MM.1S (cell line): Measurements from ENCODE around the gene ACAD9.

Experiments
- DNase-seq: peaks from one replicate; pipeline ENCODE4 v3.0.0-alpha.2; 2015
- H2AFZ ChIP-seq: fragments of 300-600 bp; sonication (generic); 2 replicates; pipeline ENCODE4 v1.6.0; 2016; ENCODE audit warnings: antibody characterized with exemption, low read length
- H3F3A ChIP-seq: fragments of 300-600 bp; sonication (generic); 2 replicates; pipeline ENCODE4 v1.6.1; 2016; ENCODE audit warnings: mild to moderate bottlenecking, antibody characterized with exemption, low read length, moderate library complexity, mixed read lengths; ENCODE audit not compliant: insufficient read depth
- H3K27ac ChIP-seq: fragments of 300-600 bp; sonication (generic); 2 replicates; pipeline ENCODE4 v1.5.1; 2016; ENCODE audit warnings: mild to moderate bottlenecking, low read length
- H3K27me3 ChIP-seq: fragments of 300-600 bp; sonication (generic); replicated peaks from 2 replicates; pipeline ENCODE4 v1.6.0; 2016; ENCODE audit warnings: low read length; ENCODE audit not compliant: insufficient read depth
- H3K36me3 ChIP-seq: fragments of 300-600 bp; sonication (generic); replicated peaks from 2 replicates; pipeline ENCODE4 v1.6.1; 2016; ENCODE audit warnings: mild to moderate bottlenecking, low read length, mixed read lengths; ENCODE audit not compliant: insufficient read depth
- H3K4me1 ChIP-seq: fragments of 300-600 bp; sonication (generic); 2 replicates; pipeline ENCODE4 v1.6.1; 2016; ENCODE audit warnings: low read length, mixed read lengths
- H3K4me2 ChIP-seq: fragments of 300-600 bp; sonication (generic); 2 replicates; pipeline ENCODE4 v1.6.0; 2016; ENCODE audit warnings: low read depth, low read length
- H3K4me3 ChIP-seq: fragments of 300-600 bp; sonication (generic); 2 replicates; pipeline ENCODE4 v1.5.1; 2016; ENCODE audit warnings: low read length, mixed read lengths
- H3K79me2 ChIP-seq: fragments of 300-600 bp; sonication (generic); 2 replicates; pipeline ENCODE4 v1.6.1; 2016; ENCODE audit warnings: mixed run types, low read length, mixed read lengths
- H3K9ac ChIP-seq: fragments of 300-600 bp; sonication (generic); 2 replicates; pipeline ENCODE4 v1.6.1; 2016; ENCODE audit warnings: low read length, mixed read lengths
- H3K9me2 ChIP-seq: fragments of 300-600 bp; sonication (generic); replicated peaks from 2 replicates; pipeline ENCODE4 v1.6.1; 2016; ENCODE audit warnings: mild to moderate bottlenecking, low read length, mixed read lengths; ENCODE audit not compliant: insufficient read depth
- H3K9me3 ChIP-seq: fragments of 300-600 bp; sonication (generic); replicated peaks from 2 replicates; pipeline ENCODE4 v1.6.1; 2016; ENCODE audit warnings: mild to moderate bottlenecking, low read length, mixed read lengths; ENCODE audit not compliant: insufficient read depth
- H4K20me1 ChIP-seq: fragments of 300-600 bp; sonication (generic); 2 replicates; pipeline ENCODE4 v1.6.1; 2016; ENCODE audit warnings: mild to moderate bottlenecking, low read length, moderate library complexity, mixed read lengths; ENCODE audit not compliant: insufficient read depth
- CTCF ChIP-seq: fragments of 300-600 bp; sonication (generic); IDR thresholded peaks from 2 replicates; pipeline ENCODE4 v1.5.1; 2016; ENCODE audit warnings: antibody characterized with exemption, low read length, mixed read lengths
- EZH2 ChIP-seq: fragments of 300-600 bp; sonication (generic); optimal IDR thresholded peaks from 2 replicates; pipeline ENCODE3; 2017; ENCODE audit warnings: low read depth, mild to moderate bottlenecking, antibody characterized with exemption, low read length, mixed read lengths
- EZH2phosphoT487 ChIP-seq: fragments of 300-600 bp; sonication (generic); IDR thresholded peaks from 2 replicates; pipeline ENCODE4 v1.6.1; 2018; ENCODE audit warnings: antibody characterized with exemption, low read length

ACAD9 gene

GRCh38 chr3:128855569-128855968, 23.9 kb upstream of the ACAD9 start:
- H3K36me3 ChIP-seq, result no peaks in the 10 kb centered on the region
- TF ChIP-seq EZH2phosphoT487 (no peak), CTCF (no peak), EZH2 (no peak)
- H3K79me2 ChIP-seq, result no peaks in the 10 kb centered on the region
- no peaks in the 10 kb centered on the region for H3F3A ChIP-seq
- no peak overlapping the region for H3K4me3 ChIP-seq
- DNase-seq, result no peak
- no peaks in the 10 kb centered on the region for H3K9me3 ChIP-seq
- H3K27ac ChIP-seq, result no peak overlapping the region
- H3K27me3 ChIP-seq, result no peaks in the 10 kb centered on the region
- no peaks in the 10 kb centered on the region for H3K4me1 ChIP-seq
- H3K4me2 ChIP-seq, result no peak overlapping the region
- H2AFZ ChIP-seq, result no peak overlapping the region
- no peaks in the 10 kb centered on the region for H4K20me1 ChIP-seq
- no peaks in the 10 kb centered on the region for H3K9me2 ChIP-seq
- H3K9ac ChIP-seq, result no peak overlapping the region

GRCh38 chr3:128858167-128858566, 21.3 kb upstream of the ACAD9 start:
- no peaks in the 10 kb centered on the region for H3K36me3 ChIP-seq
- no peaks in the 10 kb centered on the region for H3K9me2 ChIP-seq
- no peaks in the 10 kb centered on the region for H3K9me3 ChIP-seq

GRCh38 chr3:128859630-128860029, 19.8 kb upstream of the ACAD9 start:
- no peak overlapping the region for H3K27ac ChIP-seq
- no peaks in the 10 kb centered on the region for H3K79me2 ChIP-seq
- H3F3A ChIP-seq, result no peaks in the 10 kb centered on the region
- no peak overlapping the region for H3K4me2 ChIP-seq
- no peaks in the 10 kb centered on the region for H3K36me3 ChIP-seq
- H3K9me2 ChIP-seq, result no peaks in the 10 kb centered on the region
- no peaks in the 10 kb centered on the region for H4K20me1 ChIP-seq
- no peak overlapping the region for H3K4me3 ChIP-seq
- no peak for TF ChIP-seq EZH2phosphoT487
- TF ChIP-seq EZH2, result no peak
- TF ChIP-seq CTCF, result no peak
- no peaks in the 10 kb centered on the region for H3K9me3 ChIP-seq
- no peak overlapping the region for H2AFZ ChIP-seq
- no peaks in the 10 kb centered on the region for H3K27me3 ChIP-seq
- no peak for DNase-seq
- no peaks in the 10 kb centered on the region for H3K4me1 ChIP-seq
- H3K9ac ChIP-seq, result no peak overlapping the region

More at GRCh38 chr3:128858167-128858566, 21.3 kb upstream of the ACAD9 start:
- Histone ChIP-seq H4K20me1 (no peaks in the 10 kb centered on the region), H3K27ac (no peak overlapping the region), H3K79me2 (no peaks in the 10 kb centered on the region), H3K9ac (no peak overlapping the region), H3F3A (no peaks in the 10 kb centered on the region), H3K4me1 (no peaks in the 10 kb centered on the region), H2AFZ (no peak overlapping the region), H3K4me2 (no peak overlapping the region), H3K4me3 (no peak overlapping the region), H3K27me3 (no peaks in the 10 kb centered on the region)
- no peak for DNase-seq
- TF ChIP-seq EZH2phosphoT487 (no peak), CTCF (no peak), EZH2 (no peak)
